ENCODE measurements around the gene CYP20A1. TPM values are rescaled to one million over a fixed set of nuclear protein-coding genes. Genes with fewer than 3 reads are reported as not detected.

CYP20A1 gene
- polyA plus RNA-seq, 12 donors, result 9.3 to 19.1 (median 13.9) TPM; not detected in 1

Other genes starting within 250 kb of the CYP20A1 start
- gene NBEAL1, start 224.1 kb upstream of the CYP20A1 start, polyA plus RNA-seq (ENCODE audit: insufficient read length in 12 of 12), result 1 to 10 TPM in 11 of 12 donors, not detected in 1; 5.8 to 9.4 (median 6.9) TPM
- gene ABI2, start 89.4 kb downstream of the CYP20A1 start, polyA plus RNA-seq (ENCODE audit: insufficient read length in 12 of 12), result 10 to 100 TPM in 11 of 12 donors, not detected in 1; 35.3 to 62.3 (median 41.6) TPM

Data from muscle of arm (tissue), 12 donors.